Transverse colon (tissue), 4 donors: ENCODE results near the gene MYOM3. TPM values are rescaled to one million over a fixed set of nuclear protein-coding genes. Genes with fewer than 3 reads are reported as not detected.
"Not testable (repeated sequence)": the region's sequence is repeated elsewhere in the genome, so short reads cannot be mapped to it uniquely, and the experiment has no call there.

Experiments
- DNase-seq: peaks from one replicate; pipeline ENCODE4 v3.0.0-alpha.2; 2019
- H3K27ac ChIP-seq, 4 donors: fragments of 200-600 bp; sonication (generic); 2 replicates each; pipeline ENCODE4 v1.5.1; 2016 to 2018; ENCODE audit warnings: inconsistent platforms in 4 of 4
- H3K27me3 ChIP-seq: fragments of 200-600 bp; sonication (generic); 2 replicates; pipeline ENCODE4 v1.5.1; 2017; ENCODE audit warnings: inconsistent platforms
- H3K36me3 ChIP-seq, 4 donors: fragments of 200-600 bp; sonication (generic); 2 replicates each; pipeline ENCODE4 v1.5.1; 2017 to 2019; ENCODE audit warnings: inconsistent platforms in 4 of 4
- H3K4me1 ChIP-seq, 4 donors: fragments of 200-600 bp; sonication (generic); 2 replicates each; pipeline ENCODE4 v1.5.1; 2017 to 2020; ENCODE audit warnings: inconsistent platforms in 4 of 4
- H3K4me3 ChIP-seq, 4 donors: fragments of 200-600 bp; sonication (generic); 1 replicate in 1 of 4; 2 replicates in 3 of 4; pipeline versions ENCODE4 v1.5.1 to v1.6.1; 2017 to 2019; ENCODE audit warnings: inconsistent platforms in 4 of 4
- H3K9me3 ChIP-seq, 2 donors: fragments of 200-600 bp; sonication (generic); 2 replicates each; pipeline ENCODE4 v1.5.1; 2017 to 2019; ENCODE audit warnings: inconsistent platforms in 2 of 2
- CTCF ChIP-seq, 5 experiments: fragments of 200-600 bp in 3 of 5; fragments of 450-650 bp in 2 of 5; sonication (generic) in 3 of 5; IDR thresholded peaks; 1 replicate in 2 of 5; 2 replicates in 3 of 5; pipeline ENCODE4 v1.5.1; 2016 to 2017; ENCODE audit warnings: antibody characterized with exemption in 5 of 5, inconsistent platforms in 3 of 5, mild to moderate bottlenecking in 2 of 5, moderate library complexity in 1 of 5
- EP300 ChIP-seq: sonication (generic); formaldehyde crosslinking; IDR thresholded peaks from one replicate; pipeline ENCODE4 v1.6.1; 2017; ENCODE audit warnings: antibody characterized with exemption, low read depth
- POLR2A ChIP-seq: fragments of 450-650 bp; IDR thresholded peaks from one replicate; pipeline ENCODE4 v1.6.1; 2016; ENCODE audit warnings: antibody characterized with exemption, mild to moderate bottlenecking, moderate library complexity
- POLR2AphosphoS5 ChIP-seq, 3 donors: sonication (generic); formaldehyde crosslinking; IDR thresholded peaks; one replicate each; pipeline ENCODE4 v1.6.1; 2016; ENCODE audit warnings: antibody characterized with exemption in 3 of 3
- WGBS, 2 donors: methylation state at CpG; one replicate each; pipeline ENCODE4 v1.1.5; 2018; ENCODE audit warnings: low coverage in 1 of 2; 5-methylcytosine and 5-hydroxymethylcytosine counted together
- in situ Hi-C, 4 donors: fragments of 200-750 bp; cut with MboI; loops; one replicate each; pipeline versions ENCODE4 v1.15.0 to v1.15.1; 2017; ENCODE audit warnings: low sequenced_read_pairs in 3 of 4, low pct_ligation_motif_present in 1 of 4, low pct_unique_long_range_greater_than_20kb in 1 of 4
- intact Hi-C: fragments of 100-400 bp; cut with DNase I; formaldehyde crosslinking; loops from one replicate; pipeline ENCODE4 v1.15.1; 2023; ENCODE audit warnings: low total_unique reads
- total RNA-seq, 4 donors: library from RNA; depleted of rRNA; stranded (reverse); fragments of >200 nt; gene quantifications; one replicate each; pipeline ENCODE4 v1.1.0, GENCODE V29; 2016

The MYOM3 gene
- total RNA-seq, 4 donors from 2014 or later: 0.60 to 7.5 (median 3.0) TPM

DNA sequence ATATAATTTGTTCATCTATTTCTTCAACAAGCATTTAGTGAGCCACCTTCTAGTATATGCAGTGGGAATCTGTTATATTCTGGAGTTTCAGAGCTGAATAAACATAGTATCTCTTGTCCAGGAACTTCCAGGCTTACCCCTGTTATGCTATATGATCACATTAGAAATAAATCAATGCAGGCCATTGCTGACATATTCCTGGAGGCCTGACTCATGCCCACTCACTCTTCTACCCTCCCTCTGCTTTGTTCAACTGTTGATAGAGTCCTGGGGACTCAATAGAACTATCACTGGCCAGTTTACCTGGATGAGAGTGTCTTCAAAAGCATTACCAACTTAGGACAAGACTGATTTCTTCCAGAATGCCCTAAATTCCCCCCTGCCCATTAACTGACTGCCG is 102.5 kb downstream of the MYOM3 start:
- intact Hi-C loops (no loop called here), in situ Hi-C loops (no loop called here)
- Histone ChIP-seq H3K36me3 (no peaks in the 10 kb centered on the region), H3K4me3 (no peak overlapping the region), H3K27ac (no peak overlapping the region), H3K9me3 (no peaks in the 10 kb centered on the region), H3K27me3 (no peaks in the 10 kb centered on the region), H3K4me1 (peaks cover 0 to 20% (median 13%) of the 10 kb centered on the region in 4 donors)
- no peak for TF ChIP-seq POLR2A
- TF ChIP-seq CTCF (IDR thresholded peaks at IDR 0.05): no peak
- no peak for TF ChIP-seq EP300
- no peak for TF ChIP-seq POLR2AphosphoS5 (IDR thresholded peaks at IDR 0.05)
- no peak for DNase-seq
- WGBS, 2 donors: 100% methylated on average over 1 of the region's 1 CpG; no CpG with 5 or more reads in 1 of the 2 donors

DNA sequence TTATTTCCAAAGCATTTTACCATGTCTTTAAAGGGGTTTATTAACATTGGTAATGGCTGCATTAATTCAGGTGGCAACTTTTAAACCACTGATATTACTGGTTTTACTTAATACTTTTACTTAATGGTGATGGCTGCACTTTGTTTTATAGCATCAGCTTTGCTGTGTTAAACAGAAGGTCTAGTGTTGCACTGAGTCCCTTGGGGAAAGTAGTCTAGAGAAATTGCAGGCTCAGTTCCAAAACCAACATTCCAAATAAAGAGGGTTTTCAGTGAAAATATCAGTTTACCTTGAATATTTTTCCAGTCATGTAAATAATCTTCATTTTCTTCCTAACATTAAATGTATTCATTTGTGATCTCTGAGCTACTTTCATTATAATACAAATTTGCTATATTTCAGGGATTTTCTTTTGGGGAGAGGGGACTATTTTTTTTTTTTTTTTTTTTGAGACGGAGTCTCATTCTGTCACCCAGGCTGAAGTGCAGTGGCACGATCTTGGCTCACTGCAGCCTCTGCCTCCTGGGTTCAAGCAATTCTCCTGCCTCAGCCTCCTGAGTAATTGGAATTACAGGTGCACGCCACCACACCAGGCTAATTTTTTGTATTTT is 103.3 kb downstream of the MYOM3 start:
- H3K36me3 ChIP-seq, H3K9me3 ChIP-seq, H3K4me3 ChIP-seq, DNase-seq, H3K27ac ChIP-seq, intact Hi-C loops, in situ Hi-C loops, H3K27me3 ChIP-seq: not testable (repeated sequence)
- H3K4me1 ChIP-seq: peaks cover 0 to 20% (median 13%) of the 10 kb centered on the region in 4 donors
- 40 to 67% methylated on average over 1 to 3 of the region's 3 CpGs for WGBS, 2 donors

DNA sequence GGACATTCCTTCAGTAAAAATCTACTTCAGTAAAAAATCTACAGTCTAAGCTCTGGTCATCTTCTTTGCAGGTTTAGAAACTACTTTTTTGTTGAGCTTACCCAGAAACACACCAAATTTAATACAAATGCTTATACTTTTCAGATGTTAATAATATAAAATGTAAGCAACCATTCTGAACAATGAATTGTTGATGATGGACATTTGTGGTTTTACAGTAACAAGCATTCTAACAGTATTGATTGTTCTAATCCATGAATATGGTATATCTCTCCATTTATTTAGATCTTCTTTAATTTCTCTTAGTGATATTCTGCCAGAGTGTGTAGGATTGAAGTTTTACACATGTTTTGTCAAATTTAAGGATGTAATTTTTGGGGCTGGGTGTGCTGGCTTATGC is 104.9 kb downstream of the MYOM3 start:
- Histone ChIP-seq H3K4me3 (no peak overlapping the region), H3K27ac (no peak overlapping the region), H3K27me3 (no peaks in the 10 kb centered on the region), H3K9me3 (no peaks in the 10 kb centered on the region), H3K4me1 (peaks cover 0 to 20% (median 13%) of the 10 kb centered on the region in 4 donors), H3K36me3 (no peaks in the 10 kb centered on the region)
- no peak for DNase-seq
- in situ Hi-C loops (no loop called here), intact Hi-C loops (no loop called here)
- TF ChIP-seq EP300 (no peak), CTCF (IDR thresholded peaks at IDR 0.05) (no peak)

Other genes starting within 250 kb of the MYOM3 start
- 100 to 1,000 TPM in 2 of 4 donors, 10 to 100 TPM in 2; 30.4 to 231 (median 92.9) TPM for gene FUCA1, start 243.8 kb downstream of the MYOM3 start, total RNA-seq
- 1 to 10 TPM in 2 of 4 donors, not detected in 2; 1.6 to 3.4 TPM for gene CNR2, start 198.8 kb downstream of the MYOM3 start, total RNA-seq
- gene PNRC2, start 152.3 kb downstream of the MYOM3 start, total RNA-seq: 100 to 1,000 TPM in 2 of 4 donors, 10 to 100 TPM in 2; 98.0 to 136 (median 111) TPM
- 100 to 1,000 TPM in 1 of 4 donors, 10 to 100 TPM in 3; 58.4 to 140 (median 91.3) TPM for gene SRSF10, start 131.8 kb downstream of the MYOM3 start, total RNA-seq
- gene IL22RA1, start 31.0 kb upstream of the MYOM3 start, total RNA-seq: 10 to 100 TPM in 3 of 4 donors, 1 to 10 TPM in 1; 4.4 to 29.2 (median 27.3) TPM
- 10 to 100 TPM in 3 of 4 donors, 1 to 10 TPM in 1; 2.6 to 37.4 (median 12.7) TPM for gene IFNLR1, start 75.2 kb upstream of the MYOM3 start, total RNA-seq
- not detected for gene GRHL3, start 207.2 kb upstream of the MYOM3 start, total RNA-seq